Adrenal gland (tissue), 12 donors: Measurements from ENCODE around the gene CCDC102A. TPM values are rescaled to one million over a fixed set of nuclear protein-coding genes. Genes with fewer than 3 reads are reported as not detected.

Source experiments
- DNase-seq, 7 donors: peaks; one replicate each; pipeline ENCODE4 v3.0.0-alpha.2; 2019 to 2020
- H3K27ac ChIP-seq, 5 donors: fragments of 200-600 bp; sonication (generic) in 4 of 5; 1 replicate in 3 of 5; 2 replicates in 2 of 5; pipeline versions ENCODE4 v1.5.1 to v1.8.0; 2016 to 2020; ENCODE audit warnings: mild to moderate bottlenecking in 1 of 5
- H3K27me3 ChIP-seq: fragments of 200-600 bp; 2 replicates; pipeline ENCODE4 v1.8.0; 2021
- H3K36me3 ChIP-seq, 2 donors: fragments of 200-600 bp; replicated peaks in 1 of 2; 1 replicate in 1 of 2; 2 replicates in 1 of 2; pipeline versions ENCODE4 v1.5.1 to v1.8.0; 2018 to 2022
- H3K4me1 ChIP-seq, 2 donors: fragments of 200-600 bp; replicated peaks in 1 of 2; 1 replicate in 1 of 2; 2 replicates in 1 of 2; pipeline versions ENCODE4 v1.5.1 to v1.8.0; 2018 to 2021
- H3K4me3 ChIP-seq, 4 donors: fragments of 200-600 bp; sonication (generic) in 3 of 4; one replicate each; pipeline ENCODE4 v1.5.1; 2016 to 2018
- H3K9me3 ChIP-seq, 3 donors: fragments of 200-600 bp; sonication (generic) in 1 of 3; replicated peaks in 1 of 3; 1 replicate in 2 of 3; 2 replicates in 1 of 3; pipeline versions ENCODE4 v1.5.1 to v1.8.0; 2016 to 2021
- POLR2A ChIP-seq, 2 donors: fragments of 450-650 bp; IDR thresholded peaks; one replicate each; pipeline ENCODE4 v1.6.1; 2017; ENCODE audit warnings: antibody characterized with exemption in 2 of 2, mild to moderate bottlenecking in 2 of 2, moderate library complexity in 1 of 2
- WGBS, 4 donors: extraction: QIAGEN DNeasy Blood & Tissue Kit in 2 of 4; methylation state at CpG; one replicate each; pipeline versions ENCODE4 v1.1.5 to v1.1.7; 2013 to 2017; 5-methylcytosine and 5-hydroxymethylcytosine counted together
- intact Hi-C, 2 donors: fragments of 100-400 bp; cut with DNase I; formaldehyde crosslinking; loops; one replicate each; pipeline versions ENCODE4 v1.14.1 to v1.15.0; 2022 to 2023
- polyA plus RNA-seq, 3 donors: library from polyadenylated mRNA; stranded (reverse); fragments of 200-250 nt in 2 of 3; fragments of 350-450 nt in 1 of 3; fragmentation: Illumina TruSeq in 1 of 3; extraction: RNeasy Lipid Tissue Mini Kit (QIAGEN cat#74804) in 1 of 3; gene quantifications; one replicate each; pipeline ENCODE4 v1.2.3, GENCODE V29; 2013 to 2014
- total RNA-seq, 9 donors: library from RNA; depleted of rRNA in 4 of 9; stranded (reverse); fragments of >200 nt in 4 of 9; fragments of 120-200 nt in 1 of 9; fragmentation: NEBNext Ultra II Directional in 1 of 9; extraction: Animal tissue kit (Norgen Biotek cat#: 25700) in 1 of 9; gene quantifications; one replicate each; pipeline versions ENCODE4 v1.1.0 to v1.2.4, GENCODE V29; 2013 to 2023
- TF ChIP-seq, protein P1 (sequence below), 6 experiments: fragments of 450-650 bp in 4 of 6; fragments of 200-600 bp in 2 of 6; sonication (generic) in 1 of 6; IDR thresholded peaks; 1 replicate in 5 of 6; 2 replicates in 1 of 6; pipeline versions ENCODE4 v1.5.1 to v1.8.0; 2016 to 2021; ENCODE audit warnings: antibody characterized with exemption in 6 of 6, mild to moderate bottlenecking in 2 of 6, moderate library complexity in 1 of 6
- donor health status: healthy with polysubstance abuse.
- donor health status: Bipolar disorder and iron deficiency.
- donor health status: DM: yes; HTN: yes; CAD: no.
- donor health status: DM: no; HTN: no; CAD: no.
- donor health status: DM: no; HTN: no; CAD: no.
- donor health status: DM: yes; HTN: yes; CAD: no.

The CCDC102A gene
- total and polyA plus RNA-seq, 12 donors, result 1.6 to 23.6 (median 8.9) TPM

DNA sequence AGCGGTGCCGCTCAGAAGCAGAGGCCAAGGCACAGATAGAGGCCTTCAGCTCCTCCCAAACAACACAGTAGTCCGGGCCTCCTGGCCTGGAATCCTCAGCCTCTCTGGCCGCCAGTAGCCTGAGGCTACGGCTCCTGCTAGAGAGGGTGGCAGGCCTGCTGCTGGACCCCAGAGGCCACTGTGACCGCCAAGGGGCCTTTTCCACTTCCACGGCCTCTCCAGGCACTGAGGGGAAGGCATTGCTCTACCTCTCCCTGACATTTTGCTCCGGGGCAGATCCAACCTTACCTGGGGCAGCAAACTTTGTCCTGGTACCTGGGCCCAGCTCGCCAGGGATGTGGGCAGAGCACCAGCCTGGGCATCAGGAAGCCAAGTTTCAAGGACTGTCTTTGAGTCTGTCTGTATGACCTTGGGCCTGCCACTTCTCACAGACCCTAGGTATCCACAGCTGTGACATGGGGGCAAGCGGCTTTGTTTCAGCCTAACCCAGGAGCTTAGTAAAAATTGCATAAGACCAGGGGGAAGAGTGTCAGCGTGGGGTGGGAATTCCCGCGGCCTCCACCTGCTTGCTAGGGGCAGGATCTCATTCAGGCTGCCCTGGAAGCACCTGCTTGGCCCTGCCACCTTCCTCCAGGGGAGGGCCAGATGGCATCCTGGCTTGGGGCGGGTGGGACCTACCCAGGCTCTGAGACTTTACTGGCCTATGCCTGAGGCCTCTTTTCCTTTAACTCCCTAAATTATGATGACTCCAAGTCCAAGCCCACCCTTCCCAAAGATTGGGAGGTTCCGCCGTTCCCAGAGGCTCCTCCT lies 39.3 kb upstream of the CCDC102A start:
- H3K4me1 ChIP-seq, result no peaks in the 10 kb centered on the region
- intact Hi-C loops, result loop anchor here (10.0 kb wide), 1 partner anchor 149 kb away; no protein-coding TSS in a partner anchor

DNA sequence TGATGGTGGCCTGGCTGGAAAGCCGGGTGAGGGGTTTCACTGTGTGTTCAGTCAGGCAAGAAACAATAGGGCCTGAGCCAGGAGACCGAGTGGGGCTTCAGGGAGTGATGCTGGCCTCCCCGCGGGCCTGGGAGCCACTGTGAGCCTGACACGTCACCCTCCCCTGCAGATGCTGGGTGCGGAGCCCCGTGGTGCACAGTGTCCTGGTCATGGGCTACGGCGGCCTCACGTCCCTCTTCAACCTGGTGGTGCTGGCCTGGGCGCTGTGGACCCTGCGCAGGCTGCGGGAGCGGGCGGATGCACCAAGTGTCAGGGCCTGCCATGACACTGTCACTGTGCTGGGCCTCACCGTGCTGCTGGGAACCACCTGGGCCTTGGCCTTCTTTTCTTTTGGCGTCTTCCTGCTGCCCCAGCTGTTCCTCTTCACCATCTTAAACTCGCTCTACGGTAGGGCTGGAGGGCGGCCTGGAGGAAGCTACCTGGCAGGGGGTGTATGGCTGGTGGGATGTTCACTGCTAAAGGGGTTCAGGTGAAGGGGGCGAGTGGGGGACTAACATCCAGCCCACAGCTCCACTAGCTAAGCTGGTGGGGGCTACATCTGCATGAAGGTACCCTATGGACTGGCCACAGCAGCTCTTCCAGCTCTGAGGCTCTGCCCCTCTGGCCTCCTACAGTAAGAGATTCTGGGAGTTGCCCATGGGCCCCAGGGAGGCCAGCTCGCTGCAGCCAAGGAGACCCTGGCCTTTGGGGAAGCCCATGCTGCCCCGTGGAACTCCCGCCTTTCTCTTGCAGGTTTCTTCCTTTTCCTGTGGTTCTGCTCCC lies 38.5 kb upstream of the CCDC102A start:
- Histone ChIP-seq H3K27ac (no peak overlapping the region), H3K36me3 (no peaks in the 10 kb centered on the region), H3K4me1 (no peaks in the 10 kb centered on the region), H3K9me3 (no peaks in the 10 kb centered on the region), H3K4me3 (no peak overlapping the region), H3K27me3 (peaks cover 6% of the 10 kb centered on the region)
- DNase-seq, result no peak
- TF ChIP-seq POLR2A (IDR thresholded peaks at IDR 0.05), result no peak
- TF ChIP-seq, protein P1, sequence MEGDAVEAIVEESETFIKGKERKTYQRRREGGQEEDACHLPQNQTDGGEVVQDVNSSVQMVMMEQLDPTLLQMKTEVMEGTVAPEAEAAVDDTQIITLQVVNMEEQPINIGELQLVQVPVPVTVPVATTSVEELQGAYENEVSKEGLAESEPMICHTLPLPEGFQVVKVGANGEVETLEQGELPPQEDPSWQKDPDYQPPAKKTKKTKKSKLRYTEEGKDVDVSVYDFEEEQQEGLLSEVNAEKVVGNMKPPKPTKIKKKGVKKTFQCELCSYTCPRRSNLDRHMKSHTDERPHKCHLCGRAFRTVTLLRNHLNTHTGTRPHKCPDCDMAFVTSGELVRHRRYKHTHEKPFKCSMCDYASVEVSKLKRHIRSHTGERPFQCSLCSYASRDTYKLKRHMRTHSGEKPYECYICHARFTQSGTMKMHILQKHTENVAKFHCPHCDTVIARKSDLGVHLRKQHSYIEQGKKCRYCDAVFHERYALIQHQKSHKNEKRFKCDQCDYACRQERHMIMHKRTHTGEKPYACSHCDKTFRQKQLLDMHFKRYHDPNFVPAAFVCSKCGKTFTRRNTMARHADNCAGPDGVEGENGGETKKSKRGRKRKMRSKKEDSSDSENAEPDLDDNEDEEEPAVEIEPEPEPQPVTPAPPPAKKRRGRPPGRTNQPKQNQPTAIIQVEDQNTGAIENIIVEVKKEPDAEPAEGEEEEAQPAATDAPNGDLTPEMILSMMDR (IDR thresholded peaks at IDR 0.05), result no peak
- 76 to 87% (median 82%) methylated on average over 13 to 24 of the region's 24 CpGs for WGBS, 4 donors
- intact Hi-C loops, result loop anchor here (10.0 kb wide), 1 partner anchor 150 kb away; no protein-coding TSS in a partner anchor

More for the DNA sequence above, 39.3 kb upstream of the CCDC102A start:
- Histone ChIP-seq H3K36me3 (no peaks in the 10 kb centered on the region), H3K27ac (no peak overlapping the region), H3K27me3 (peaks cover 6% of the 10 kb centered on the region), H3K9me3 (no peaks in the 10 kb centered on the region), H3K4me3 (no peak overlapping the region)
- DNase-seq, result no peak
- WGBS, 4 donors, result 67 to 84% (median 76%) methylated on average over 7 to 16 of the region's 16 CpGs
- TF ChIP-seq, protein P1 (IDR thresholded peaks at IDR 0.05), result no peak
- no peak for TF ChIP-seq POLR2A (IDR thresholded peaks at IDR 0.05)

GRCh38 chr16:57574086-57574485 lies 37.7 kb upstream of the CCDC102A start:
- Histone ChIP-seq H3K4me3 (no peak overlapping the region), H3K4me1 (no peaks in the 10 kb centered on the region), H3K27ac (no peak overlapping the region), H3K36me3 (no peaks in the 10 kb centered on the region), H3K27me3 (peaks cover 6% of the 10 kb centered on the region), H3K9me3 (no peaks in the 10 kb centered on the region)
- TF ChIP-seq POLR2A (IDR thresholded peaks at IDR 0.05), result no peak
- TF ChIP-seq, protein P1 (IDR thresholded peaks at IDR 0.05), result no peak
- DNase-seq, result no peak
- WGBS, 4 donors, result 76 to 85% (median 82%) methylated on average over 12 of the region's 12 CpGs
- intact Hi-C loops, result loop anchor here (10.0 kb wide), 1 partner anchor 151 kb away; no protein-coding TSS in a partner anchor
